GM21737 (cell line): ENCODE measurements around the gene DNER.

Experiments
- ATAC-seq: cut with Tn5 transposase; IDR thresholded peaks from one replicate; pipeline ENCODE4 v1.9.1; 2021; ENCODE audit warnings: mild to moderate bottlenecking, moderate library complexity; ENCODE audit not compliant: unreplicated experiment

DNER gene

DNA sequence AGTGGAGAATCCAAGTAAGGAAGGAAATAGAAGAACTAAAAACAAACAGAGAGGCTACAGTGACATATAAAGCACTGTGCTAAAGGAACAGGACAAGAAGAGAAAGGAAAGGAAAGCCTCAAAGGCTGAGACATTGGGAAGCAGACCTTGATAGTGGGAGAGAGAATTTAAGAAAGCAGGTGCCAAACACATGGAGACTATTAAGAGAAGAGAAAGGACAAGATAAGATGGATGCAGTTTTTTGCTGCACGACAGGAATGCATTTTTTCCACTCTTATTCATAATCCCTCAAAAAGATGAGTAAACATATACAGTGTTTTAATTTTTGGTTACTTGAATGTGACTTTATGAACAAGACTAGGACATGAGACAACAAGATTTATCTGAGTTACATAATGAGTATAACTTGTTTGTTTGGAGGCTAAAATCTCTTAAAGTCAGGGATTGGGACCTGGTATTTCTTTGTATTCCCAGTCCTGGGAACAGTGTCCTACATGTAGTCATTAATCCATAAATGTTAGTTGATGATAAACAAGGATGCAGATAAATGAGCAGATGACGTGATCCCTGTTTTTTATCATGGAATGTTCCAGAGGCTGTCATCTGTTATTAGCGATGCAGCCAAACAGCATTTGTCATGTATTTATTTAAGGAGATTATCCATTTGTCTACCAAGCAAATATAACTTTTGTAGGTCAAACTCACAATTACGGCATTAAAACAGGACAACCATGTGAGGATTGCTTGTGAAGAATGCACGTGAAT lies 141.7 kb downstream of the DNER start:
- no peak for ATAC-seq

DNA sequence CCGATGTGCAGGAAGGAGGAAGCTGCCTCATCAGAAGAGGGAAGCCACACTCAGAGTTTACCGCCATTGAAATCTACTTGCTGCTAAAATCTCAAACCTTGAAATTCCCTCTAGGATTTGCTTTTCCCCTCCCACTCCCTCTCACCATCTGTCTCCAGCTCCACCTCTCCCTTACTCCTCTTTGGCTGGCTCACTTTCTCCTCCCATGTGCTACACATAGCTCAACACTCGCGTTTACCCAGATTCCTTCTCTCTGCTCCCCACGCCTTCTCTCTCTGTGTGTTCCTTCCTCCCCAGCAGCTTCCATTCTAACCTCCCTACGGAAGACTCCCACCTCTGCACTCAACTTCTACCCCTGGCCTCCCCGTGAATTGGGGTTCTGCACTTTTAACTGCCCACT lies 143.1 kb downstream of the DNER start:
- no peak for ATAC-seq

DNA sequence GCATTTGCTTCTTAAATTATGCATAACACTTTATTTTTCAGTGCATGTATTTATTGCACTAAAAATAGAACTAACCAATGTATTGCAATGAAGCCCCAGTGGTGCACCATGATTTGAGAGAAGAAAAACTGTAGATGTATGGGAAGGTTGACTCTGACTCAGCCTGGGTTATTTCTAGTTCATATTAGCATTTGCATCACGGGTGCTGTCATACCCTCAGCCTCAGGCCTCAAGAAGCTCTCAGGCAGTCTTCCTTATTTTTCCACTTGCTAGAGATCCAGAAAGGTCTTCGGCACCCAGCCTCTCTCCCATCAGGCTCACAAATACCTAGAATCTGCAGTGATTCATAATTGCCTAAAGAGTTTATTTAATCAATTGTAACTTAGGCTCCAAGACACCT lies 148.0 kb downstream of the DNER start:
- no peak for ATAC-seq

DNA sequence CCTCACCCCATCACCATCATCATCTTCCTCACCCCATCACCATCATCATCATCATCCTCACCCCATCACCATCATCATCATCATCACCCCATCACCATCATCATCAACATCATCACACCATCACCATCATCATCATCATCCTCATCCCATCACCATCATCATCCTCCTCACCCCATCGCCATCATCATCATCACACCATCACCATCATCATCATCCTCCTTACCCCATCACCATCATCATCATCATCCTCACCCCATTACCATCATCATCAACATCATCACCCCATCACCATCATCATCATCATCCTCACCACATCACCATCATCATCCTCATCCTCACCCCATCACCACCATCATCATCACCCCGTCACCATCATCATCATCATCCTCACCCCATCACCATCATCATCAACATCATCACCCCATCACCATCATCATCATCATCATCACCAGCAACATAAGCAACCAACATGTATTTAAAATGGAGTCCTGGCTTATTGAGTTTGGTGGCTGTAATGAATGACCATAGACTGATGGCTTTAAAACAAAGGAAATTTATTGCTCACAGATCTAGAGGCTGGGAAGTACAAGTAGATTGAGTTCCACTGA lies 150.0 kb downstream of the DNER start:
- ATAC-seq: no peak

DNA sequence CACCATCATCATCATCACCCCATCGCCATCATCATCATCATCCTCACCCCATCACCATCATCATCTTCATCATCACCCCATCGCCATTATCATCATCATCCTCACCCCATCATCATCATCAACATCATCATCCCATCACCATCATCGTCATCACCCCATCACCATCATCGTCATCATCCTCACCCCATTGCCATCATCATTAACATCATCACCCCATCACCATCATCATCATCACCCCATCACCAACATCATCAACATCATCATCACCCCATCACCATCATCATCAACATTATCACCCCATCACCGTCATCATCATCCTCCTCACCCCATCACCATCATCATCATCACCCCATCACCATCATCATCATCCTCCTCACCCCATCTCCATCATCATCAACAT lies 151.0 kb downstream of the DNER start:
- no peak for ATAC-seq

DNA sequence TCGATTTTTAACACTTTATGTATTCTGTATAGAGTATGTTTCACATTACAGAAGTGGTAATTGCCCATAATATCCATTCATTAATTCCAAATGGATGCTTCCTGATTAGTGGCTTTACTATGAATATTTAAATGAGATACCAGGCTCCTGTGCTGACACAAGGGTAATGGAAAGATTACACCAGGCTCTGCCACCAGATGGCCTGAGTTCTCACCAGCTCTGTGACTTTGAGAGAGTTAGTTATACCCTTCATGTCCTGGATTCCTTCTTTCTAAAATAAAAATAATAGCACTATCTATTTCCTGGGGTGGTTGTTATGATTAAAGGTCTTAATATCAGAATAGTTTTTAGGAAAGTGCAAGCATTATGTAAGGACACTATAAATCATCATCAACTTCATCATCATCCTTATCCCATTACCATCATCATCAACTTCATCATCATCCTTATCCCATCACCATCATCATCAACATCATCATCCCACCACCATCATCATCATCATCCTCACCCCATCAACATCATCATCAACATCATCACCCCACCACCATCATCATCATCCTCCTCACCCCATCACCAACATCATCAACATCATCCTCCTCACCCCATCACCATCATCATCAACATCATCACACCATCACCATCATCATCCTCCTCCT lies 151.8 kb downstream of the DNER start:
- no peak for ATAC-seq

DNA sequence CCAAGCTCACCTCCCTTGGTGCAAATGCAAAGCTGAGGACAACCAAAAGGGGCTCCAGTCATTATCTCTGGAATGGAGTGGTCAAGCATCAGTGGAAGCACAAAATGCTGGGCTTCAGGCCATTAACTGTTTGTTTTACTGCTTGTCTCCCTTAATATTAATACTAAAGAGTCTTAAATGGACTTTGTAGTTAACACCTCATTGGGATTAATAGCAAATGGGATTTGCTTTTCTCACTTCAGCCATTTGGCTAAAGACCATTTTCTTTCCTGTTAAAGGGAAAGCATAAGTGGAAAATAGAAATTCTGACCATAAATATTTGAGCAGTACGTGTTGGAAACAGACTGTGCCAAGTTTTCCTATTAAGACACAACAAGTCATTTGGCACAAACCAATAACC lies 154.4 kb downstream of the DNER start:
- no peak for ATAC-seq

DNA sequence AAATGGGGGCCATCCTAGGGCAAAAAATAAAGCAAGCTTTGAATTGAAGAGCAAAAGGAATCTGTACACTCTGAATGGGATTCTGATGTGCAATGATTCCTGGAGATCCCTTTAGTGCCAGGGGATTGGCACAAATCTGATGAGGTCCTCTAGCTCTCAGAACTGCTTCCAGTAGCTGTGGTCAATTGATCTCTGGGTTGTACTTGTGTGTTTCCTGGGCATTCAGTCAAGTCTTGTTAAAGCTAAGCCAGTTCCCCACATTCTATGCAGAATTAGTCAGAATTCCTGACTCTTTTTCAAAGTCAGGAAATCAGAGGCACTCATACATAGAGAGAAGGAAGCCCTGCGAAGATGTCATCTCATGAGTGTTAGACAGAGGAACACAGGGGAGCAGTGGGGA lies 161.3 kb downstream of the DNER start:
- ATAC-seq: no peak

DNA sequence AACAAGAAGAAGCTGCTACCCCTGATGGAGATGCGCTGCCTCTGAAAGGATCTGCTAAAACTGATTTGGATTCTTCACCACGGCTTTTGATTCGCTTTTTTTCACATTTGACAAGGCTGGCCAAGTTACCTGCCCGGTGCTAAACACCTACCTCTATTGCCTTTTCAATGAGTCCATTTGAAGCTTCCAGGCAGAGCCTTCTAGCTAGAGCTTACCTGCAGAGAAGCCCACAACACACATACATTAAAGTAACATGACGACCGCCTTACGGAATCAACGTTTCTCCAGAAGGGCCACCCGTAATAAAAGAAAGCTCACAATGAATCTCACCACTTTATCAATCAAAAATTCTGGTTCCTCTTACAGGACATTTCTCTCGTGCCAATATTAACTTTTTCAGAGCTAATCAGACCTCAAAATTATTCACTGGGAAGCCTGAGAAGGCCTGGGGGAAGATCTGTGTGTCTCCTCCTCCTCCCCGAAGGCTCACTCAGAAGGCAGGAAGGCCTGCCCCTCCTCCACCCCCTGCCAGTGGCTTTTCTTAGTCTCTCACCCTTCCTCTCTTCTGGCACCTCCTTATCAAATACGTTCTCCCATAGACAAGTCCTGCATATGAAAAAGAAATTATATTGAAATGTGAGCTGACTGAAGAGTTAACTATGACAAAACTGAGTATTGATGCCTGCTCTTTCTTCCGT lies 171.0 kb downstream of the DNER start:
- ATAC-seq: no peak

DNA sequence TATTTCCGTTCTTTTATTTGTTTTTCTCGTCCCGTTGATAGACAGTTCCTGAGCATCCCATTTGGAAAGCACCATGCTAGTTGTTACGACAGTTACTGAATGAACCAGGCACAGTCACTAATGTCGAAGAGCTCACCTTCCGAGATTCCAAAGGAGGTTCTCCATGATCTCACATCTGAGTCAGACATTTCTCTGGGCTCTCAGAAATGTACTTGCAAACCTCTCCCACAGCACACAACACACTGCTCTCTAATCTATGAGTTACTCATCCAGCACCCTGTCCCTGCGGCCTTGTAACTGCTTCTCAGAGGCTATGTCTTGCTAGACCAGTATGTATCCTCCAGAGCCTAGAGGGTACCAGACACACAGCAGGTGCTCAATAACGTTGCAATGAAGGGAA lies 174.7 kb downstream of the DNER start:
- ATAC-seq: no peak

DNA sequence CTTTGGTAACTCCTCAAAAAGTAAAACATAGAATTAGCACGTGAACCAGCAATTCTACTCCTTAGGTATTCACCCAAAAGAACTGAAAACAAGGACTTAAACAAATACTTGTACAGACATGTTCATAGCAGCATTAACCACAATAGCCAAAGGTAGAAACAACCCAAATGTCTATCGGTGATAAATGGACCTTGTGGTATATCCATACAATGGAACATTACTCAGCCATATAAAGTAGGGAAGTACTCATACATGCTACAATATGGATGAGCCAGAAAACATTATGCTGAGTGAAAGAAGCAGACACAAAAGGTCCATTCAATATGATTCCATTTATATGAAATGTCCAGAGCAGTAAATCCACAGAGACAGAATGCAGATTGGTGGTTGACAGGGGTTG lies 182.8 kb downstream of the DNER start:
- ATAC-seq: no peak

DNA sequence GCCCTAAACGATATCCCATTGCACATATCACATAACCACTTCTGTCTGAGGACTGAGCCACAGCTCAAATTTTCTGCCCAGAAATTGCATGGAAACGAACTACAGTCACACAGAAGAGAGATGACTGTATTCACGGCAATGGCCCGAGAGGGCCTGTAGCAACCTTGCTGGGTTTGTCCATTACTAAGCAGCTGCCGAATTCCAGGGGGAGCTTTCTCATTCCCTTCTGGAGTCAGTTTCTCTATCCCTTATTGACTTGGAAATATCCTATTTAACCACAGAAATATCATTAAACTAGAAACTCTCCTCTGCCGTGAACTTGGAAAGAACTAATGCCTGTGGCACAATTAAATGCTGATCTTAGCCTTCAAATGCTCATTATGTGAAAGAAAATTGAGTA lies 183.9 kb downstream of the DNER start:
- no peak for ATAC-seq

DNA sequence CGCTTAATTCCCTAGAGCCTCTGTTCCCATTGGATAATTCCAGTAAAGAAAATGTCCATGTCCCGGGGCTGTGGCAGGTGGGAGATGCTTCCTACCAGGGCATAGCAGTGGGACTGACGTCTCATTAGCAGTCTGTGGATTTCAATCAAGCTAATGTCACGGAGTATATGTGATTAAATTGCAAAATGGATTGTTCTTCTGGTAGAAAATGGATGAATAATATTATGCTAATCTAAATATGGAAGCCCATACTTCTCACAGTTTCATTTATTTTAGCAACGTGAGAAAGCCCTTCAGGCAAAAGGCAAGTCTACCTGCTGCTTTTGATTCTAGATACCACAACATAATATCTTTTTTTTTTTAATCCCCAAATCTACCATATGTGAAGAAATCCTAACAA lies 185.5 kb downstream of the DNER start:
- no peak for ATAC-seq

DNA sequence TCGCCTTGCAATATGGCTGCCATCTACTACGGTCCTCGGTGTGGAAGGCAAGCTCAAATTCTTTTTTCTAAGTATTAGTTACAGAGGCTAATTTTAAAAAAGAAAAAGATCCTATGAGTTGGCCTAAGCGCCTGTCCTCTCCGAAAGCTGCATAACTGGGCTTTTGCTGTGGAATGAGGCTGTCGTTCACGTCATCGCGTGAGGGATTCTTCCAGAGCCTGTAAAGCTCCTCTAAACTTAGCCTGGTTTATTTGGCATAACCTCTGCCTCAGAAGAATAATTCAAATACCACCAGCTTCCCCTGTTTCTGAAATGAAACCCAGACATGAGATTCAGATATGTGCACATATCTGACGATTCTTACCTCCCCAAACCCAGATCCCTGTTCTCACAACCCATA lies 187.4 kb downstream of the DNER start:
- no peak for ATAC-seq

DNA sequence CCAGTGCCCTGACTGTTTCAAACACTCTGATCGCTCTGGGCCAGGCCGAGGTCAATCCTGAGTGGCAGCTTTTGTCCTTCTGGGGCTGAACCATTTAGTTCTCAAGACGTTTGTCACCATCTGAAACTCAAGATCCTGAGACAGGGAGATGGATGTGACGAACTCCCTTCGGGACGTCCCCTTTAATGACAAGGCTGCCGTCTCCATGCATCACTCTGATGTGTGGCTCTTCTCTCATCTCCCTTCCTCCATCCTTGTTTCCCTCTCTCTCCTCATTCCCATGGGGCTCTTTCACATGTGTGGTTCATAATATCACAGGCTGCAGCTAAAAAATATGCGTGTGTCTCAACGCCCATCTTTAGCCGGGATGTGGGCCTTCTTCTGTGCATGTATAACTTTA lies 189.6 kb downstream of the DNER start:
- no peak for ATAC-seq

DNA sequence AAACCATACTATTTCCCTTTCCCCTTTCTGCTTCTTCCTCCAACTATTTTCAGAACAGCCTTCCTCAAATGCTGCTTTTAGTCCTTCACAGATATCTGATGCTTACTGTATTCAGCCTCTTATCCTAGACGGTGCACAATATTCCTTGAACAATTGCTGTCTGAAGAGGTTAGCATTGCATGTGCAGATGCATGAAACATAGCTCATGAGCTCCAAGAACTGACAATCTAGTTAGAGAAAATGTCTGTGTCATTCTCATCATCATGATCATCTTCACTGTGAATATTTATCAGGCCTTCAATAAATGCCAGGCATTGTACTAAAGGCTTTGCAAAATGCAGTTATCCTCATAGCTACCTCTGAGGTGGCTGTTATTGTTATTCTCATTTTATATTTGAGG lies 190.7 kb downstream of the DNER start:
- ATAC-seq: no peak

DNA sequence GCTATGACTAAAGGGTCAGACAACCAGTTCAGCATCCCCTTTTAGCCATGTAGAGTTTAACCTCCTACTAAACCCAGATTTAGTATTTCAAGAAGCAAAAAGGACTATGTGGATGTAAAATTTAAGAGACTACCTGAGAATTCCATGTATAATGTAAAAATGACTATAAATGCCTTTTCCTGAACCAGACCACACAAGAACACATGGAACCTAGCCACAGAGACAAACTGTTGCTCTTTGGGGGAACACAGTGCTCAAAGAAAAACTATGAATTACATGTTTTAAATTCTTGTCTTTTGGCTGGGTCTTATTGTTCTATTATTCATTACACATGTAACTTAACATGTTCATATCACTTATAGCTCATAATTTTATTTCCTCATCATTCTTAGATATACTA lies 192.8 kb downstream of the DNER start:
- ATAC-seq: no peak

DNA sequence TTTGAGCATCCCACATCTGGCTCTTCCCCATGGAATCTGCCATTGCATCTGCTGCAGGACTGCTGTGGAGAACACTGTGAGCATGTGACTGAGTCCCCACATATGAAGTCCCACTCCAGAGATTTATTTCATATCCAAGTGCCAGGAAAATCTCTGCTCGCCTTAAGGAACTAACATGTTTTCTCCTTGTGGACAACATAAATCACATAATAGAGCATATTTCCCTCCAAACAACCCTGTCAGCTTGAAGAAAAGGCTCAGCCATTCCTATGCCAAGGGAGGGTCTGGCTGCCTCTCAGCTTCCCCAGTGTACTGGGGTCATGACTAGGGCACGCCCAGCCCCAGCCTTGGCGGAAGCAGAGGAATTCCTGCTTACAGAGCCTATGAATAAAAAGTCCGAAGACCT lies 193.7 kb downstream of the DNER start:
- ATAC-seq: no peak

DNA sequence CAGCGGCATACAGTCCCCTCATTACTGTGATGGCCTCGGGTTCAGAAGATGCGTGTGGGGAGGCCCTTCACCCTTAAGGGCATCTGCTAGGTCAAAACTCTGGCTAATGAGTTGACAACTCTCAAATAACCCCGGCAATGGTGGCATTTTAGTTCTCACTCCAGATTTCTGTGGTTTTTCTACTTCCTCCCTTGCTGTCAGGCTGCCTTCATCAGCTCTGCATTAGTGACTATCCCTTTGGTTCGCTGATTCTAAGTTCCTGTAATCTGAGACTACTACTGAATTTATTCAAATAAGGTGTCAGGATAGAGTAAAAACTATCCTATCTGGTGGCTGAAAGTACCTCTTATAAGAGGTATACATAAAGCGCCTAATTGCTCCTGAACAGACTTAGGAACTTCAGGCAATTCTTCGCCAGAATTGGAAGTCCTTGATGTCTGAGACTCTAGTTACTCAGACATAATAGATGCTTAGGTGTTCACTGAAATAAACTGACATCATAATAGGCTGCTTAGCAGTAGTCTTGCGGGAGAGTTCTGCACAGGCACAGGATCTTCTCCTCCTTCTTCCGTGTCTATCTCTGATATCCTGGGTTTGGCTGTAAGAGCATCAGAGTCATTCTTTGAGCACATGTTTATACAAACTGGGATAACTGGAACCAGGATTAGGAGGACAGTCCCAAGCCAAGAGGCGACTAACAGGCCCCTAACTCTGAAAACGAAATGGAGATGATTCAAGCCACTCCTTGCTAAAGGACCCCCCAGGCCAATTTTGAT lies 194.5 kb downstream of the DNER start:
- no peak for ATAC-seq

DNA sequence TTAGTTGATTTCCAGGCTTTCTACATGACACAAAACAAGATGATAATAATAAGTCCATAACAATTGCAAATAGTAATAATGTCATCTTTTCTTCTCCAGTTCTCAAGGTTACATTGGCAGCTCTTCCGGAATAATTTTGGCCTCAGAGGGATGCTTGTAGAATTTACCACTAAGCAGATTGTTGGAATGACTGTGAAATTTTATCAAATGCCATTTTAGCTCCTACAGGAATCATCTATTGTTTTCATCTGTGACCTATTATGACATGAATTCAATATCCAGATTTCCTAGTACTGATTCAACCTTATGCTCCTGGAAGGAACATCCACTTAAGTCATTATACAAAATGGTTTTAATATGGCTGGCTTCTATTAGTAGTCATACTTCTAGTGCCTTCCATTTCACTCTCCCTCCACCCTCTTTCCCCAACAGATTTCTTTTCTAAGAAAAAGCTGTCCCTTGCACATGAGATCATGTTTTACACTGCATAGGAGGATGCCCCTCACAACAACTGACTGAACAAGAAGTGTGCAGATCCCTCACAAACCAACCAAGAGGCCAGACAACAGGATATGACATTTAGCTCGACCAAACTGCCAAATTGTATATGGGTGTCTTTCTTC lies 200.0 kb downstream of the DNER start:
- no peak for ATAC-seq

DNA sequence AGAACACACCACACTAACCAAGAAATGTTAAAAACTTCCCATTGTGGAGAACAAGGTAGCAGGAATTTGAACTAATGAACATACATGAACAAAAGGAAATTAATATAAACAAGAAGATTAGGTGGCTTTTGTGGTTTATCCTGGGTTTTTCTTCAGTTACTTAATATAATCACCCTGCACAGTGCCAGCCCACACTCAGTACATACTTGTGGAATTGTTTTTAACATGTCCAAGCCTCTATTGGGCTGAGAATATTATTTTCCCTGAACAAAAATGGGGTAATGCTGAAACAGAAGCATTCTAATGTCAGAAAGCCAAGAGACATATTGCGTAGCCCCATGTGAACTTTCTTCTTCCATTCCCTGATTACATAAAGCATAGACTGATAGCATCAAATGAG lies 202.8 kb downstream of the DNER start:
- no peak for ATAC-seq
